Measurements from ENCODE around the gene CRLF2.
"Not testable (repeated sequence)": the region's sequence is repeated elsewhere in the genome, so short reads cannot be mapped to it uniquely, and the experiment has no call there.

DNA sequence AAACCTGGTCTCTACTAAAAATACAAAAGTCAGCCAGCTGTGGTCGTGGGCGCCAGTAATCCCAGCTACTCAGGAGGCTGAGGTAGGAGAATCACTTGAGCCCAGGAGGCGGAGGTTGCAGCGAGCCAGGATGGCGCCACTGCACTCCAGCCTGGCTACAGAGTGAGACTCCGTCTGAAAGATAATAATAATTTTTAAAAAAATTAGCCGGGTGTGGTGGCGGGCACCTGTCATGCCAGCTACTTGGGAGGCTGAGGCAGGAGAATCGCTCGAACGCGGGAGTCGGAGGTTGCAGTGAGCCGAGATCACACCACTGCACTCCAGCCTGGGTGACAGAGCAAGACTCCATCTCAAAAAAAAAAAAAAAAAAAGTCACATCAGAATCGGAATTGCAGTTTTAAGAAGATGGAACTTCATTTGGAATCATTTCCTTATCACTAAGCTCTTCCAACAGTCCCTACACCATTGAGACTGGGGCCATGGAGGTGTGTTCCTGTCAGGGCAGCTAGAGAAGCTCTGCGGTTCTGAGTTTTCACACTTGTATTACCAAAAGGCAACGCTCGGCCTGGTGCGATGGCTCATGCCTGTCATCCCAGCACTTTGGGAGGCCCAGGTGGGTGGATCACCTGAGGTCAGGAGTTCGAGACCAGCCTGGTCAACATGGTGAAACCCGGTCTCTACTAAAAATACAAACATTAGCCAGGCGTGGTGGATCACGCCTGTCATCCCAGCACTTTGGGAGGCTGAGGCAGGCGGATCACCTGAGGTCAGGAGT lies 55.6 kb downstream of the CRLF2 start:
- TF ChIP-seq, protein P1, sequence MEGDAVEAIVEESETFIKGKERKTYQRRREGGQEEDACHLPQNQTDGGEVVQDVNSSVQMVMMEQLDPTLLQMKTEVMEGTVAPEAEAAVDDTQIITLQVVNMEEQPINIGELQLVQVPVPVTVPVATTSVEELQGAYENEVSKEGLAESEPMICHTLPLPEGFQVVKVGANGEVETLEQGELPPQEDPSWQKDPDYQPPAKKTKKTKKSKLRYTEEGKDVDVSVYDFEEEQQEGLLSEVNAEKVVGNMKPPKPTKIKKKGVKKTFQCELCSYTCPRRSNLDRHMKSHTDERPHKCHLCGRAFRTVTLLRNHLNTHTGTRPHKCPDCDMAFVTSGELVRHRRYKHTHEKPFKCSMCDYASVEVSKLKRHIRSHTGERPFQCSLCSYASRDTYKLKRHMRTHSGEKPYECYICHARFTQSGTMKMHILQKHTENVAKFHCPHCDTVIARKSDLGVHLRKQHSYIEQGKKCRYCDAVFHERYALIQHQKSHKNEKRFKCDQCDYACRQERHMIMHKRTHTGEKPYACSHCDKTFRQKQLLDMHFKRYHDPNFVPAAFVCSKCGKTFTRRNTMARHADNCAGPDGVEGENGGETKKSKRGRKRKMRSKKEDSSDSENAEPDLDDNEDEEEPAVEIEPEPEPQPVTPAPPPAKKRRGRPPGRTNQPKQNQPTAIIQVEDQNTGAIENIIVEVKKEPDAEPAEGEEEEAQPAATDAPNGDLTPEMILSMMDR (IDR thresholded peaks at IDR 0.05; ENCODE audit: low read length), result not testable (repeated sequence)
- TF ChIP-seq EZH2 (IDR thresholded peaks at IDR 0.05; ENCODE audit: borderline replicate concordance, low read length), result not testable (repeated sequence)

Measured in OCI-LY1 (cell line).